Parathyroid adenoma (tissue), 2 donors: Measurements from ENCODE around the gene TTC39A.

Experiments used
- H2AFZ ChIP-seq: fragments of 300-600 bp; sonication (generic); one replicate; pipeline ENCODE4 v1.7.0; 2017; ENCODE audit warnings: antibody characterized with exemption, mild to moderate bottlenecking
- H3K27ac ChIP-seq: fragments of 300-600 bp; sonication (generic); one replicate; pipeline ENCODE4 v1.7.0; 2017
- H3K27me3 ChIP-seq: fragments of 300-600 bp; sonication (generic); one replicate; pipeline ENCODE4 v1.7.0; 2017; ENCODE audit warnings: low read length; ENCODE audit not compliant: control insufficient read depth, insufficient read depth
- H3K36me3 ChIP-seq: fragments of 300-600 bp; sonication (generic); one replicate; pipeline ENCODE4 v1.7.0; 2017; ENCODE audit warnings: low read length; ENCODE audit not compliant: control insufficient read depth, insufficient read depth
- H3K4me1 ChIP-seq: fragments of 300-600 bp; sonication (generic); one replicate; pipeline ENCODE4 v1.7.0; 2017; ENCODE audit warnings: control low read depth
- H3K4me2 ChIP-seq: fragments of 300-600 bp; sonication (generic); one replicate; pipeline ENCODE4 v1.7.0; 2017; ENCODE audit warnings: low read length
- H3K4me3 ChIP-seq: fragments of 300-600 bp; sonication (generic); one replicate; pipeline ENCODE4 v1.7.0; 2017; ENCODE audit warnings: low read depth, low read length
- H3K79me2 ChIP-seq: fragments of 300-600 bp; sonication (generic); one replicate; pipeline ENCODE4 v1.7.0; 2017; ENCODE audit warnings: control low read depth
- H3K9ac ChIP-seq: fragments of 300-600 bp; sonication (generic); one replicate; pipeline ENCODE4 v1.7.0; 2017; ENCODE audit warnings: mild to moderate bottlenecking
- H3K9me3 ChIP-seq: fragments of 300-600 bp; sonication (generic); one replicate; pipeline ENCODE4 v1.7.0; 2017; ENCODE audit warnings: low read length; ENCODE audit not compliant: control insufficient read depth
- TF ChIP-seq, protein P1 (sequence below): fragments of 300-600 bp; sonication (generic); IDR thresholded peaks from one replicate; pipeline ENCODE4 v1.7.0; 2017; ENCODE audit warnings: antibody characterized with exemption, mild to moderate bottlenecking
- donor health status: primary hyperparathyroidism.

Gene TTC39A

GRCh38 chr1:51314974-51315373, 15.4 kb downstream of the TTC39A start:
- H3K9me3 ChIP-seq, result no peaks in the 10 kb centered on the region
- no peak overlapping the region for H3K27ac ChIP-seq
- TF ChIP-seq, protein P1, sequence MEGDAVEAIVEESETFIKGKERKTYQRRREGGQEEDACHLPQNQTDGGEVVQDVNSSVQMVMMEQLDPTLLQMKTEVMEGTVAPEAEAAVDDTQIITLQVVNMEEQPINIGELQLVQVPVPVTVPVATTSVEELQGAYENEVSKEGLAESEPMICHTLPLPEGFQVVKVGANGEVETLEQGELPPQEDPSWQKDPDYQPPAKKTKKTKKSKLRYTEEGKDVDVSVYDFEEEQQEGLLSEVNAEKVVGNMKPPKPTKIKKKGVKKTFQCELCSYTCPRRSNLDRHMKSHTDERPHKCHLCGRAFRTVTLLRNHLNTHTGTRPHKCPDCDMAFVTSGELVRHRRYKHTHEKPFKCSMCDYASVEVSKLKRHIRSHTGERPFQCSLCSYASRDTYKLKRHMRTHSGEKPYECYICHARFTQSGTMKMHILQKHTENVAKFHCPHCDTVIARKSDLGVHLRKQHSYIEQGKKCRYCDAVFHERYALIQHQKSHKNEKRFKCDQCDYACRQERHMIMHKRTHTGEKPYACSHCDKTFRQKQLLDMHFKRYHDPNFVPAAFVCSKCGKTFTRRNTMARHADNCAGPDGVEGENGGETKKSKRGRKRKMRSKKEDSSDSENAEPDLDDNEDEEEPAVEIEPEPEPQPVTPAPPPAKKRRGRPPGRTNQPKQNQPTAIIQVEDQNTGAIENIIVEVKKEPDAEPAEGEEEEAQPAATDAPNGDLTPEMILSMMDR, result no peak
- H3K4me1 ChIP-seq, result no peaks in the 10 kb centered on the region
- no peaks in the 10 kb centered on the region for H3K79me2 ChIP-seq
- no peak overlapping the region for H3K9ac ChIP-seq
- no peaks in the 10 kb centered on the region for H3K27me3 ChIP-seq
- no peaks in the 10 kb centered on the region for H3K36me3 ChIP-seq
- H2AFZ ChIP-seq, result no peak overlapping the region
- no peak overlapping the region for H3K4me3 ChIP-seq
- no peak overlapping the region for H3K4me2 ChIP-seq

DNA sequence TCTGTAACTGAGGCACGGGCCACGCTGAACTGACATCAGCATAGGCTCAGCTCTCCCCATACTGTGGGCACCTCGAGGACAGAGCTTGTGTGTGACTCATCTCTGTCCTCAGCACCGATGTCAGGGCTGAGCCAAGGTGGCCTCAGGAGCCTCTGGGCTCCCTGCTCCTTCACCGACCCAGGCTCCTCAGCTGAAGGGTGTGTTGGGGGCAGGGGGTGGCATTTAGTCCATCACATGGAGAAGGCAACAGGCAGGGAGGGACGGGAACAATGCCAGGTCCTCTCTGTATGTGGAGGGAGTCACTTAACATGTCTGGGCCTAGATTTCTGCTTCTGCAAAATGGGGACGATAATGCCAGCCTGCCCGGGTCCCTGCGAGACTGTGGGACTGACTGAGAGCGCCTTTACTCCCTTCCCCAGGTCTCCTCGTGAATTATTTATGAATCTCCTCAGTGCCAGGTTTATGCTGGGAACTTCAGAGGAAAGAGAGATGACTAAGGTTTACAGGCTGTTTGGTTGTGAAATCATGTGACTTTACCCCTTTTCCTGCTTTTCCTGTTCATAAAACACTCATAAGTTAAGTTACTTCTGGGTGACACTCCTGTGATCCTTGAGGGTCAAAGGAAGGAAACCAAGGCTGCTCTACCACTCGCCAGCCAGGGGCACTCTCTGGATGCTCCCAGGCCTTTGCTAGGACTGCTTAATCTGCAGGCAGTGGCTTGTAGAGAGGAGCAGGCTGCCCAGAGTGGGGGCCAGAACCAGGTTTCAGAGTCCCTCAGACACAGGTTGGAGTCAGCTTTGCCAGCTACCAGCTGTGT, 16.2 kb downstream of the TTC39A start:
- Histone ChIP-seq H3K4me3 (no peak overlapping the region), H3K79me2 (no peaks in the 10 kb centered on the region), H2AFZ (no peak overlapping the region), H3K9me3 (no peaks in the 10 kb centered on the region), H3K9ac (no peak overlapping the region), H3K36me3 (no peaks in the 10 kb centered on the region), H3K27me3 (no peaks in the 10 kb centered on the region), H3K4me1 (no peaks in the 10 kb centered on the region), H3K27ac (no peak overlapping the region), H3K4me2 (no peak overlapping the region)
- TF ChIP-seq, protein P1, result no peak

- no peak overlapping the region for H3K4me3 ChIP-seq
- H3K4me1 ChIP-seq, result no peaks in the 10 kb centered on the region
- H3K9ac ChIP-seq, result no peak overlapping the region
- no peak overlapping the region for H3K27ac ChIP-seq
- TF ChIP-seq, protein P1, result no peak
- no peaks in the 10 kb centered on the region for H3K79me2 ChIP-seq
- H3K36me3 ChIP-seq, result no peaks in the 10 kb centered on the region
- H2AFZ ChIP-seq, result no peak overlapping the region
- H3K4me2 ChIP-seq, result no peak overlapping the region
- H3K27me3 ChIP-seq, result no peaks in the 10 kb centered on the region
- no peaks in the 10 kb centered on the region for H3K9me3 ChIP-seq
Measured at GRCh38 chr1:51313268-51313852, 17.0 kb downstream of the TTC39A start.

GRCh38 chr1:51312718-51313117, 17.6 kb downstream of the TTC39A start:
- H3K27me3 ChIP-seq, result no peaks in the 10 kb centered on the region
- TF ChIP-seq, protein P1, result no peak
- H3K36me3 ChIP-seq, result no peaks in the 10 kb centered on the region
- no peaks in the 10 kb centered on the region for H3K4me1 ChIP-seq
- no peak overlapping the region for H3K27ac ChIP-seq
- no peaks in the 10 kb centered on the region for H3K79me2 ChIP-seq
- H3K4me2 ChIP-seq, result no peak overlapping the region
- H3K9me3 ChIP-seq, result no peaks in the 10 kb centered on the region
- H2AFZ ChIP-seq, result no peak overlapping the region
- H3K4me3 ChIP-seq, result no peak overlapping the region
- no peak overlapping the region for H3K9ac ChIP-seq

GRCh38 chr1:51311826-51312225, 18.5 kb downstream of the TTC39A start:
- Histone ChIP-seq H3K4me3 (no peak overlapping the region), H3K9me3 (no peaks in the 10 kb centered on the region), H3K36me3 (no peaks in the 10 kb centered on the region), H3K4me2 (no peak overlapping the region), H3K27ac (no peak overlapping the region), H3K9ac (no peak overlapping the region), H2AFZ (no peak overlapping the region), H3K79me2 (no peaks in the 10 kb centered on the region), H3K27me3 (no peaks in the 10 kb centered on the region), H3K4me1 (no peaks in the 10 kb centered on the region)
- TF ChIP-seq, protein P1, result no peak
